Fibroblast of lung (primary cell): Measurements from ENCODE around the gene COBL.

Source experiments
- EZH2 ChIP-seq: IDR thresholded peaks from 2 replicates; pipeline ENCODE4 v1.5.1; 2012; ENCODE audit warnings: low read length, control low read depth, mild to moderate bottlenecking; ENCODE audit errors: missing control alignments
- TF ChIP-seq, protein P1 (sequence below), 2 donors: IDR thresholded peaks in 1 of 2; conservative IDR thresholded peaks in 1 of 2; 1 replicate in 1 of 2; 2 replicates in 1 of 2; pipeline ENCODE4 v1.5.1; 2011 to 2012; ENCODE audit warnings: low read length in 2 of 2, control low read depth in 1 of 2, inconsistent platforms in 1 of 2, low read depth in 1 of 2, mild to moderate bottlenecking in 1 of 2

DNA sequence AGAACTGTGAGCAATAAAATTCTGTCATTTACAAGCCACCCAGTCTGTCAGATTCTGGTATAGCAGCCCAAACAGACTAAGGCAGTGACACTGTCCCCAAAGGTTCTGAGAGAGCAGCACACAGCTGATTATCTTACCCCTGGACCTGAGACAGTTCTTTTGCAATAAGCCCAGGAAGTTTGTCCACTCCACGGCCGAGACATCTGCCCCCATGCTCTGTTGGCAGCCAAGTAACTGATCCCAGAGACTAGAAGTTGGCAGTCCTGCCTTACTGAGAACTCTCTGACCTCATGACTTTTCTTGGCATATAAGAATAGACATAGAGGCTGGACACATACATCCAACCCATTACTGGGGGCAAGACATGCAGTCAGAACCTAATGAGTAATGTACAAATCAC lies 290.9 kb downstream of the COBL start:
- no peak for TF ChIP-seq EZH2
- TF ChIP-seq, protein P1, sequence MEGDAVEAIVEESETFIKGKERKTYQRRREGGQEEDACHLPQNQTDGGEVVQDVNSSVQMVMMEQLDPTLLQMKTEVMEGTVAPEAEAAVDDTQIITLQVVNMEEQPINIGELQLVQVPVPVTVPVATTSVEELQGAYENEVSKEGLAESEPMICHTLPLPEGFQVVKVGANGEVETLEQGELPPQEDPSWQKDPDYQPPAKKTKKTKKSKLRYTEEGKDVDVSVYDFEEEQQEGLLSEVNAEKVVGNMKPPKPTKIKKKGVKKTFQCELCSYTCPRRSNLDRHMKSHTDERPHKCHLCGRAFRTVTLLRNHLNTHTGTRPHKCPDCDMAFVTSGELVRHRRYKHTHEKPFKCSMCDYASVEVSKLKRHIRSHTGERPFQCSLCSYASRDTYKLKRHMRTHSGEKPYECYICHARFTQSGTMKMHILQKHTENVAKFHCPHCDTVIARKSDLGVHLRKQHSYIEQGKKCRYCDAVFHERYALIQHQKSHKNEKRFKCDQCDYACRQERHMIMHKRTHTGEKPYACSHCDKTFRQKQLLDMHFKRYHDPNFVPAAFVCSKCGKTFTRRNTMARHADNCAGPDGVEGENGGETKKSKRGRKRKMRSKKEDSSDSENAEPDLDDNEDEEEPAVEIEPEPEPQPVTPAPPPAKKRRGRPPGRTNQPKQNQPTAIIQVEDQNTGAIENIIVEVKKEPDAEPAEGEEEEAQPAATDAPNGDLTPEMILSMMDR (conservative IDR thresholded peaks at IDR 0.05 in 1 of 2, IDR thresholded peaks at IDR 0.05 in 1 of 2; ENCODE audit: low read depth in 1 of 2, low read length in 2 of 2) = no peak
